Measurements from ENCODE around the gene TSPAN9.

The TSPAN9 gene

DNA sequence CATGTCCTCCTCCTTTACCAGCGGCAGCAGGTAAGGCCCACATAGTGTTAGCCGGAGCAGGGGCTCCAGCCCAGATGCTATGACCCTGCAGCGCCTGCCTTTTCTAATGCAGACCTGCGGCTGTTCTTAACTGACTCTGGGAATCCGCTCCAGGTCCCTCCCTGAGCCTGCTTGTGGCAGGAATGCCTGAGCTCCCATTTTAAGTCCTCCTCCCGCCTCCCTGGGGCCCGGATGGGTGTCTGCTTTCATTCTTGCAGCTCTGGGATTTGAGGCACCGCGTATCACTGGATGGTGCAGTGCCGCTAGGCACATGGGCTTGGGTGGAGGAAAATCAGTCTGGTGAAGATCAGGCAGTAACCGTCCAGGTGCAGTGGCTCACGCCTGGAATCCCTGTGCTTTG is 7.6 kb downstream of the TSPAN9 start:
- Histone ChIP-seq H3K9me2 (replicated peaks; ENCODE audit: control insufficient read depth, low read length) (no peaks in the 10 kb centered on the region), H3K27ac (ENCODE audit: low read depth, low read length) (no peak overlapping the region), H3K79me2 (ENCODE audit: control insufficient read depth, low read length) (no peaks in the 10 kb centered on the region), H4K20me1 (ENCODE audit: control insufficient read depth, insufficient read depth, low read depth, low read length) (no peaks in the 10 kb centered on the region), H3K4me2 (ENCODE audit: low read length) (no peak overlapping the region), H3K9me3 (ENCODE audit: control insufficient read depth, insufficient read depth, low read length) (0 out of 2 replicates have a peak, but pooled peaks cover 2% of the 10 kb centered on the region), H3F3A (ENCODE audit: control insufficient read depth, insufficient read depth) (no peaks in the 10 kb centered on the region), H3K27me3 (ENCODE audit: control insufficient read depth, low read length) (no peaks in the 10 kb centered on the region), H3K4me3 (ENCODE audit: low read length) (no peak overlapping the region), H3K36me3 (ENCODE audit: control insufficient read depth, low read length) (no peaks in the 10 kb centered on the region), H3K4me1 (ENCODE audit: control insufficient read depth, low read length) (peaks cover 18% of the 10 kb centered on the region)
- TF ChIP-seq, protein P1, sequence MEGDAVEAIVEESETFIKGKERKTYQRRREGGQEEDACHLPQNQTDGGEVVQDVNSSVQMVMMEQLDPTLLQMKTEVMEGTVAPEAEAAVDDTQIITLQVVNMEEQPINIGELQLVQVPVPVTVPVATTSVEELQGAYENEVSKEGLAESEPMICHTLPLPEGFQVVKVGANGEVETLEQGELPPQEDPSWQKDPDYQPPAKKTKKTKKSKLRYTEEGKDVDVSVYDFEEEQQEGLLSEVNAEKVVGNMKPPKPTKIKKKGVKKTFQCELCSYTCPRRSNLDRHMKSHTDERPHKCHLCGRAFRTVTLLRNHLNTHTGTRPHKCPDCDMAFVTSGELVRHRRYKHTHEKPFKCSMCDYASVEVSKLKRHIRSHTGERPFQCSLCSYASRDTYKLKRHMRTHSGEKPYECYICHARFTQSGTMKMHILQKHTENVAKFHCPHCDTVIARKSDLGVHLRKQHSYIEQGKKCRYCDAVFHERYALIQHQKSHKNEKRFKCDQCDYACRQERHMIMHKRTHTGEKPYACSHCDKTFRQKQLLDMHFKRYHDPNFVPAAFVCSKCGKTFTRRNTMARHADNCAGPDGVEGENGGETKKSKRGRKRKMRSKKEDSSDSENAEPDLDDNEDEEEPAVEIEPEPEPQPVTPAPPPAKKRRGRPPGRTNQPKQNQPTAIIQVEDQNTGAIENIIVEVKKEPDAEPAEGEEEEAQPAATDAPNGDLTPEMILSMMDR (IDR thresholded peaks at IDR 0.05; ENCODE audit: low read depth, low read length, poor library complexity, severe bottlenecking), result no peak
- TF ChIP-seq EZH2phosphoT487 (IDR thresholded peaks at IDR 0.05; ENCODE audit: borderline replicate concordance, low read length), result no peak

DNA sequence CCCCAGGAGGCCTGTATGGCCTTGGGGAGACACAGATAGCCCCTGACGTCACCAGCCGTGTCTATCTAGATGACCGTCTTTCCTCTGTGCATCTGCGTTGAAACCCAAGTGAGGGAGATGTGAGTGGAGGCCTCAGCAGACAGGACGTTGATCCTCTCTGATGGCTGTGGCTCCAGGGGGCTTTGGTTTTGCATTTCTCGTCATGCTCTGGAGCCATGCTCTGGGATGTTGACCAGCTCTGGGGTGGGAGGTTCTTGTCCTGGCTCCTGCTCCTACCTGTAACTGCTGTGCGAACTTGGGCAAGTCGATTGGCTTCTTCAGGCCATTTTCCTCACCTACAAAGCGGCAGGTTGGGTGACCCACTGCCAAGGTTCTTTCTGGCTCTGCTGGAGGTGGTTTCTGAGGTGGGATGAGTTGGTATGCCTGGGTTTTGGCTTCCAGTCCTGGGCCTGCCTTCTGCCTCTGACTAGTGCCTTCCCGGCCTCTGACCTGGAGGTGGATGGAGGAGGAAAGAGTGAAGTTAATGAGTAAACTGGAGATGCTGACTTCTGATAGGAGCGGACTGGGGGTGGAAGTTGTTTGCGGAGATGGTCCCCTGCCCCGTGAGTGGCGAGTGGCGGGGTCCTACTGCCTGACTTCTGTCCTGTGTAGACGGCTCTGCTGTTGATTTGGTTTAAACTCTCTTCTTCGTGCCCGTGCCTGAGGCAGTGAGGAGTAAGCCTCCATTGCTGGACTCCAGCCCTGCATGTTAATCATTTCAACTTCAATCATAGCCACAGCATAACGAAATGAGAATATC is 8.4 kb downstream of the TSPAN9 start:
- H3K4me2 ChIP-seq (ENCODE audit: low read length), result no peak overlapping the region
- H3K36me3 ChIP-seq (ENCODE audit: control insufficient read depth, low read length), result no peaks in the 10 kb centered on the region
- no peaks in the 10 kb centered on the region for H3K79me2 ChIP-seq (ENCODE audit: control insufficient read depth, low read length)
- no peaks in the 10 kb centered on the region for H4K20me1 ChIP-seq (ENCODE audit: control insufficient read depth, insufficient read depth, low read depth, low read length)
- H3K27ac ChIP-seq (ENCODE audit: low read depth, low read length), result no peak overlapping the region
- H3F3A ChIP-seq (ENCODE audit: control insufficient read depth, insufficient read depth), result no peaks in the 10 kb centered on the region
- no peak overlapping the region for H3K4me3 ChIP-seq (ENCODE audit: low read length)
- H3K4me1 ChIP-seq (ENCODE audit: control insufficient read depth, low read length), result peaks cover 18% of the 10 kb centered on the region
- H3K9me2 ChIP-seq (replicated peaks; ENCODE audit: control insufficient read depth, low read length), result no peaks in the 10 kb centered on the region
- TF ChIP-seq, protein P1 (IDR thresholded peaks at IDR 0.05; ENCODE audit: low read depth, low read length, poor library complexity, severe bottlenecking), result no peak
- no peak for TF ChIP-seq EZH2phosphoT487 (IDR thresholded peaks at IDR 0.05; ENCODE audit: borderline replicate concordance, low read length)
- no peaks in the 10 kb centered on the region for H3K27me3 ChIP-seq (ENCODE audit: control insufficient read depth, low read length)
- H3K9me3 ChIP-seq (ENCODE audit: control insufficient read depth, insufficient read depth, low read length), result 0 out of 2 replicates have a peak, but pooled peaks cover 2% of the 10 kb centered on the region

DNA sequence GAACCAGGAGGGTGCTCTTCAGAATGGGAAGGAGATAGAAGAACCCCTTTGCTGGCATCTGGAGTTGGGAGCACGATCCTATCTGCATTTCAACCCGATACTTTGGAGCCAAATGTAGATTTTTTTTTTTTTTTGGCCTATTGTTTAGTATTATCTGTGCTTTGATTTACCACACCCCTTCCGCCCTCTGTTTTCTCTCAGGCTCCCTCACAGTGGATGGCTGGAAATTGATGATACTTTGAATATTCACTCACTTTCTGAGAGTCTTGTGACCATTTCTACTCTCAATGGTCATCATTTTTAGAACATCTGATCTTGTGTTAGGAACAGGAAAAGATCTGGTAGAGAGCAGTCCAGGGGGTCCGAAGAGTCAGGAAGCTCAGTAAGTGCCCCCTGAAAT is 9.0 kb downstream of the TSPAN9 start:
- no peak overlapping the region for H3K4me3 ChIP-seq (ENCODE audit: low read length)
- no peaks in the 10 kb centered on the region for H4K20me1 ChIP-seq (ENCODE audit: control insufficient read depth, insufficient read depth, low read depth, low read length)
- H3F3A ChIP-seq (ENCODE audit: control insufficient read depth, insufficient read depth), result no peaks in the 10 kb centered on the region
- H3K36me3 ChIP-seq (ENCODE audit: control insufficient read depth, low read length), result no peaks in the 10 kb centered on the region
- no peak overlapping the region for H3K27ac ChIP-seq (ENCODE audit: low read depth, low read length)
- no peak overlapping the region for H3K4me2 ChIP-seq (ENCODE audit: low read length)
- H3K9me2 ChIP-seq (replicated peaks; ENCODE audit: control insufficient read depth, low read length), result no peaks in the 10 kb centered on the region
- peaks cover 11% of the 10 kb centered on the region for H3K4me1 ChIP-seq (ENCODE audit: control insufficient read depth, low read length)
- 0 out of 2 replicates have a peak, but pooled peaks cover 2% of the 10 kb centered on the region for H3K9me3 ChIP-seq (ENCODE audit: control insufficient read depth, insufficient read depth, low read length)
- no peaks in the 10 kb centered on the region for H3K27me3 ChIP-seq (ENCODE audit: control insufficient read depth, low read length)
- TF ChIP-seq, protein P1 (IDR thresholded peaks at IDR 0.05; ENCODE audit: low read depth, low read length, poor library complexity, severe bottlenecking), result no peak
- TF ChIP-seq EZH2phosphoT487 (IDR thresholded peaks at IDR 0.05; ENCODE audit: borderline replicate concordance, low read length), result no peak
- no peaks in the 10 kb centered on the region for H3K79me2 ChIP-seq (ENCODE audit: control insufficient read depth, low read length)

Data from DOHH2 (cell line).